HG02938 (cell line): ENCODE measurements around the gene SIRT7.

Source experiments
- ATAC-seq: cut with Tn5 transposase; IDR thresholded peaks from one replicate; pipeline ENCODE4 v1.9.1; 2021; ENCODE audit warnings: mild to moderate bottlenecking, moderate library complexity; ENCODE audit not compliant: unreplicated experiment

Gene SIRT7

GRCh38 chr17:81921996-81922565 lies 4.1 kb upstream of the SIRT7 start:
- no peak for ATAC-seq

- ATAC-seq, result no peak
These were observed 3.5 kb upstream of the SIRT7 start for GRCh38 chr17:81921537-81921862.

GRCh38 chr17:81920612-81921536 lies 2.9 kb upstream of the SIRT7 start:
- ATAC-seq, result no peak

- ATAC-seq, result no peak
These were observed 1.0 kb upstream of the SIRT7 start for GRCh38 chr17:81918832-81919545.

GRCh38 chr17:81918333-81918669 lies 325 bp upstream of the SIRT7 start:
- peak; percentile 7 for ATAC-seq

GRCh38 chr17:81916234-81917001 lies 1.6 kb downstream of the SIRT7 start:
- no peak for ATAC-seq

- ATAC-seq, result no peak
These were observed 2.6 kb downstream of the SIRT7 start for GRCh38 chr17:81915331-81915730.

GRCh38 chr17:81914103-81914850 lies 3.7 kb downstream of the SIRT7 start:
- no peak for ATAC-seq

GRCh38 chr17:81913394-81914102 lies 4.4 kb downstream of the SIRT7 start:
- no peak for ATAC-seq

GRCh38 chr17:81912441-81913309 lies 5.3 kb downstream of the SIRT7 start:
- ATAC-seq, result no peak

GRCh38 chr17:81911969-81912368 lies 6.0 kb downstream of the SIRT7 start:
- no peak for ATAC-seq

- peak; percentile 59 for ATAC-seq
These were observed 6.6 kb downstream of the SIRT7 start, which contains the start of gene PCYT2 for GRCh38 chr17:81911277-81911961. PCYT2 (minus strand) TSS chr17:81911399; CDS start chr17:81911355, 44 bp downstream.

GRCh38 chr17:81910840-81911276 lies 7.1 kb downstream of the SIRT7 start:
- ATAC-seq, result peak; percentile 24

GRCh38 chr17:81909966-81910839 lies 7.8 kb downstream of the SIRT7 start:
- no peak for ATAC-seq

GRCh38 chr17:81909231-81909630 lies 8.7 kb downstream of the SIRT7 start:
- ATAC-seq, result no peak

GRCh38 chr17:81908793-81909192 lies 9.2 kb downstream of the SIRT7 start:
- no peak for ATAC-seq
